Vagina (tissue), 2 donors: ENCODE measurements around the gene PKLR.

Source experiments
- POLR2AphosphoS5 ChIP-seq, 2 donors: sonication (generic); formaldehyde crosslinking; IDR thresholded peaks; one replicate each; pipeline ENCODE4 v1.9.0; 2017; ENCODE audit warnings: antibody characterized with exemption in 2 of 2, mild to moderate bottlenecking in 2 of 2, low read depth in 1 of 2; ENCODE audit not compliant: insufficient read depth in 1 of 2
- TF ChIP-seq, protein P1 (sequence below), 3 experiments: fragments of 450-650 bp in 2 of 3; fragments of 200-600 bp in 1 of 3; sonication (generic) in 1 of 3; IDR thresholded peaks; one replicate each; pipeline ENCODE4 v1.5.1; 2017 to 2019; ENCODE audit warnings: antibody characterized with exemption in 3 of 3, mild to moderate bottlenecking in 2 of 3, moderate library complexity in 2 of 3

DNA sequence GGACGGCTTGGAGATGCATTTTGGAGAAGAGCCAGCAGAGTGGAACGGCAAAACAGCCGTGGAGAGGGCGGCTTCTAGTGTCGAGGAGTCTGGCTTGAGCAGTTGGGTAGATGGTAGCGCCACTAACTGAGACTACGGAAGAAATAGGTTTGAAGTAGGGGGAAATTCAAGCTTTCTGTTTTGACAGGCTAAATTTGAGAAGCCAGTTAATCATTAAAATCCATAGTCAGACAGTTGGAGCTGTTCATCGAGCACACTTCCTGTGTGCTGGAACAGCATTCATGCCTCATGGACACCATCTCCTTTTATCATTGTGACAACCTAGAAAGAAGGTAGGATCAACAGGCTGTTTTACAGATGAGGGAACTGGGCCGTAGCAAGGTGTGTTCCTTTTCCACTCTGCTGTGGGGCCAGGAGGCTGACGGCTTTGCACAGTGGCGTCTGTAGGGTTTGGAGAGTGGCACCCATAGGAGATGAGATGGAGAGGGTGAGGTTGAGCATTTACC lies 3.4 kb upstream of the PKLR start:
- TF ChIP-seq POLR2AphosphoS5 (IDR thresholded peaks at IDR 0.05; ENCODE audit: insufficient read depth in 1 of 2, low read depth in 1 of 2), result no peak
- TF ChIP-seq, protein P1, sequence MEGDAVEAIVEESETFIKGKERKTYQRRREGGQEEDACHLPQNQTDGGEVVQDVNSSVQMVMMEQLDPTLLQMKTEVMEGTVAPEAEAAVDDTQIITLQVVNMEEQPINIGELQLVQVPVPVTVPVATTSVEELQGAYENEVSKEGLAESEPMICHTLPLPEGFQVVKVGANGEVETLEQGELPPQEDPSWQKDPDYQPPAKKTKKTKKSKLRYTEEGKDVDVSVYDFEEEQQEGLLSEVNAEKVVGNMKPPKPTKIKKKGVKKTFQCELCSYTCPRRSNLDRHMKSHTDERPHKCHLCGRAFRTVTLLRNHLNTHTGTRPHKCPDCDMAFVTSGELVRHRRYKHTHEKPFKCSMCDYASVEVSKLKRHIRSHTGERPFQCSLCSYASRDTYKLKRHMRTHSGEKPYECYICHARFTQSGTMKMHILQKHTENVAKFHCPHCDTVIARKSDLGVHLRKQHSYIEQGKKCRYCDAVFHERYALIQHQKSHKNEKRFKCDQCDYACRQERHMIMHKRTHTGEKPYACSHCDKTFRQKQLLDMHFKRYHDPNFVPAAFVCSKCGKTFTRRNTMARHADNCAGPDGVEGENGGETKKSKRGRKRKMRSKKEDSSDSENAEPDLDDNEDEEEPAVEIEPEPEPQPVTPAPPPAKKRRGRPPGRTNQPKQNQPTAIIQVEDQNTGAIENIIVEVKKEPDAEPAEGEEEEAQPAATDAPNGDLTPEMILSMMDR (IDR thresholded peaks at IDR 0.05), result no peak
